K562 (cell line): Measurements from ENCODE around the gene EIPR1. TPM values are rescaled to one million over a fixed set of nuclear protein-coding genes. Genes with fewer than 3 reads are reported as not detected.
A peak's percentile ranks its signal among the peaks of the same experiment; 100 is the strongest.

ENCODE experiments used
- ATAC-seq: fragments of 200-7000 bp; cut with Tn5 transposase; 3 replicates; pipeline ENCODE4 v1.9.1; 2020; ENCODE audit warnings: moderate library complexity
- BruUV-seq: library from RNA; stranded (reverse); fragments of 400-500 nt; replicated peaks from 2 replicates; lab custom pipeline; 2021; lab: Mats Ljungman, UMichigan
- CTCF ChIA-PET: fragments of 300-600 bp; formaldehyde crosslinking; extraction: SDS; loops from one replicate; lab custom pipeline; 2021; ENCODE audit warnings: low intra/inter-chr PET ratio; lab: Yijun Ruan, JAX
- POLR2A ChIA-PET: fragments of 300-600, 350-650 bp; sonication (Branson Sonifier 250); formaldehyde crosslinking; extraction: SDS; loops from one replicate; lab custom pipeline; 2021; ENCODE audit warnings: antibody characterized with exemption, inconsistent platforms; lab: Yijun Ruan, JAX
- DNase-seq, 4 experiments: peaks; one replicate each; pipeline versions ENCODE4 v3.0.0 to v3.0.0-alpha.2; 2011 to 2018; ENCODE audit warnings: low spot score in 3 of 4, mixed read lengths in 3 of 4; ENCODE audit errors: extremely low read depth in 1 of 4
- FAIRE-seq: peaks from 2 replicates; lab custom pipeline; 2011; peaks lifted over from hg19 to GRCh38; lab: Jason Lieb, UNC
- H2AFZ ChIP-seq: 2 replicates; pipeline ENCODE4 v1.6.0; 2011; ENCODE audit warnings: low read depth, low read length, control low read depth, inconsistent platforms
- H3K27ac ChIP-seq: fragments of 200-600 bp; 3 replicates; pipeline ENCODE4 v1.8.0; 2011; ENCODE audit warnings: low read depth, mild to moderate bottlenecking, control low read depth, inconsistent platforms, low read length, moderate library complexity, mixed read lengths; ENCODE audit errors: extremely low read depth
- H3K27me3 ChIP-seq, 2 experiments: fragments of 300-600 bp in 1 of 2; 2 replicates in 1 of 2; 3 replicates in 1 of 2; pipeline versions ENCODE4 v1.6.0 to v1.8.0; 2011; ENCODE audit warnings: inconsistent platforms in 2 of 2, low read length in 2 of 2, mild to moderate bottlenecking in 1 of 2, mixed read lengths in 1 of 2, moderate library complexity in 1 of 2; ENCODE audit not compliant: control insufficient read depth in 2 of 2, insufficient read depth in 2 of 2
- H3K36me3 ChIP-seq: fragments of 300-600 bp; 3 replicates; pipeline ENCODE4 v1.8.0; 2011; ENCODE audit warnings: mild to moderate bottlenecking, low read length, inconsistent platforms; ENCODE audit not compliant: control insufficient read depth, insufficient read depth
- H3K4me1 ChIP-seq, 2 experiments: fragments of 200-600 bp in 1 of 2; replicated peaks in 1 of 2; 2 replicates in 1 of 2; 3 replicates in 1 of 2; pipeline versions ENCODE4 v1.5.1 to v1.8.0; 2011; ENCODE audit warnings: inconsistent platforms in 2 of 2, low read length in 2 of 2, mild to moderate bottlenecking in 1 of 2, mixed read lengths in 1 of 2, moderate library complexity in 1 of 2; ENCODE audit not compliant: control insufficient read depth in 2 of 2, insufficient read depth in 2 of 2
- H3K4me2 ChIP-seq: 2 replicates; pipeline ENCODE4 v1.6.1; 2011; ENCODE audit warnings: low read length, control low read depth, inconsistent platforms, mixed read lengths; ENCODE audit not compliant: insufficient read depth
- H3K4me3 ChIP-seq: fragments of 200-600 bp; sonication (generic), shearing (Covaris generic); 2 replicates; pipeline ENCODE4 v1.5.1; 2016; ENCODE audit warnings: control low read depth, inconsistent platforms
- H3K79me2 ChIP-seq: fragments of 200-600 bp; 3 replicates; pipeline ENCODE4 v1.8.0; 2011; ENCODE audit warnings: low read length, inconsistent platforms; ENCODE audit not compliant: control insufficient read depth, insufficient read depth
- H3K9ac ChIP-seq, 2 experiments: 2 replicates each; pipeline versions ENCODE4 v1.6.0 to v1.6.1; 2011; ENCODE audit warnings: low read depth in 2 of 2, low read length in 2 of 2, control low read depth in 1 of 2, inconsistent platforms in 1 of 2, mild to moderate bottlenecking in 1 of 2, mixed read lengths in 1 of 2; ENCODE audit not compliant: insufficient read depth in 1 of 2
- H3K9me1 ChIP-seq: one replicate; pipeline ENCODE4 v1.6.0; 2011; ENCODE audit warnings: inconsistent platforms, mild to moderate bottlenecking, low read length, moderate library complexity; ENCODE audit not compliant: control insufficient read depth, insufficient read depth
- H3K9me3 ChIP-seq: replicated peaks from 2 replicates; pipeline ENCODE4 v1.5.1; 2011; ENCODE audit warnings: low read depth, low read length, inconsistent platforms; ENCODE audit not compliant: control insufficient read depth, insufficient read depth
- H4K20me1 ChIP-seq: replicated peaks from 2 replicates; pipeline ENCODE4 v1.6.1; 2011; ENCODE audit warnings: low read length, inconsistent platforms, mixed read lengths; ENCODE audit not compliant: control insufficient read depth, insufficient read depth
- ERF ChIP-seq: fragments of 450-650 bp; formaldehyde crosslinking; IDR thresholded peaks from 2 replicates; pipeline ENCODE4 v1.4.0; 2020; ENCODE audit warnings: mild to moderate bottlenecking, mixed read lengths
- HEY1 ChIP-seq: fragments of 250-450 bp; sonication (Bioruptor Pico); IDR thresholded peaks from 2 replicates; pipeline ENCODE4 v1.5.0; 2020; ENCODE audit warnings: mild to moderate bottlenecking, moderate library complexity, borderline replicate concordance
- POLR2G ChIP-seq: fragments of 200-400 bp; formaldehyde crosslinking; IDR thresholded peaks from 2 replicates; pipeline ENCODE4 v1.6.1; 2017; ENCODE audit warnings: low read depth, mild to moderate bottlenecking, antibody characterized with exemption, low read length, moderate library complexity
- SIRT6 ChIP-seq: IDR thresholded peaks from one replicate; pipeline ENCODE4 v1.6.1; 2012; ENCODE audit warnings: low read depth, mild to moderate bottlenecking, control low read depth, inconsistent platforms, low read length, moderate library complexity
- whole genome bisulfite sequencing: fragments of 100-300 bp; shearing (Covaris generic); methylation state at CpG from one replicate; pipeline ENCODE4 v1.1.6; 2016; ENCODE audit warnings: low coverage, mixed read lengths; ENCODE audit not compliant: insufficient coverage; ENCODE audit errors: missing lambda C conversion rate; 5-methylcytosine and 5-hydroxymethylcytosine counted together
- in situ Hi-C: fragments of 300-500 bp; cut with MboI; formaldehyde crosslinking; loops from 4 replicates; pipeline ENCODE4 v1.15.0; 2018; ENCODE audit warnings: inconsistent platforms, mixed read lengths
- intact Hi-C: fragments of 100-400 bp; cut with micrococcal nuclease; formaldehyde crosslinking; loops from 2 replicates; pipeline ENCODE4 v1.14.2; 2022
- polyA plus RNA-seq, 8 experiments: library from polyadenylated mRNA; depleted of rRNA in 4 of 8; stranded (reverse) in 5 of 8; unstranded in 3 of 8; fragments of >200 nt; fragmentation: Nextera tagmentation in 2 of 8; fragmentation: Illumina TruSeq in 1 of 8; extraction: Ambion mirVana in 2 of 8; extraction: Trizol in 1 of 8; gene quantifications; 2 replicates each; pipeline versions ENCODE4 v1.2.1 to v1.2.3, GENCODE V29; 2011 to 2014; ENCODE audit warnings: inconsistent platforms in 1 of 8, missing spikeins in 1 of 8
- total RNA-seq, 7 experiments: library from RNA; depleted of rRNA in 6 of 7; stranded (reverse); fragments of >200 nt in 6 of 7; fragmentation: Illumina TruSeq in 2 of 7; extraction: Trizol in 2 of 7; gene quantifications; 2 replicates each; pipeline versions ENCODE4 v1.2.1 to v1.2.3, GENCODE V29; 2011 to 2021; ENCODE audit warnings: low replicate concordance in 1 of 7
- TF ChIP-seq, protein P1 (sequence below): fragments of 250-450 bp; sonication (Bioruptor Pico); IDR thresholded peaks from 2 replicates; pipeline ENCODE4 v1.4.0; 2020; ENCODE audit warnings: mild to moderate bottlenecking, moderate library complexity
- TF ChIP-seq, protein P2 (sequence below): fragments of 250-450 bp; sonication (Bioruptor Pico); IDR thresholded peaks from 2 replicates; pipeline ENCODE4 v1.5.1; 2021; ENCODE audit warnings: mild to moderate bottlenecking

The EIPR1 gene
- total and polyA plus RNA-seq, 9 of the 15 experiments (the other 6 are each of a cell fraction or from before 2014, with no cell fraction given), result 19.9 to 54.4 (median 35.9) TPM

DNA sequence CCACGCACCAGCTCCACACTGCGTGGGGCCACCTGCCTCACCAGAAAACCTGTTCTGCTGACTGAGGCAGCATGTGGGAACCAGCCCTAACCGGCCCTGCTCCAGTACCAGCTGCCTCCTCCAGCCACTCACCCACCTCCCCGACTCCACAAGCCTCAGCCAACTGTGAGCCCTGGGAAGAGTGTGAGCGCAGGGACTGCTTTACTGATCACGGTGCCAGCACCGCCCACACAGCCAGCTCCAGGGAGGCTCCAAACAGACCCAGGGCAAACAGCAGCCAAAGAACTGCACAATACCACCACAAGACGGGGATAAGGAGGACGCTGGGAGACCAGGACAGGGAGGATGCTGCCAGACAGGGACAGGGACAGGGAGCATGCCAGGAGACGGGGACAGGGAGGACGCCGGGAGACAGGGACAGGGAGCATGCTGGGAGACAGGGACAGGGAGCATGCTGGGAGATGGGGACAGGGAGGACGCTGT, 28.4 kb downstream of the EIPR1 start:
- in situ Hi-C loops, result no loop called here
- TF ChIP-seq, protein P1, sequence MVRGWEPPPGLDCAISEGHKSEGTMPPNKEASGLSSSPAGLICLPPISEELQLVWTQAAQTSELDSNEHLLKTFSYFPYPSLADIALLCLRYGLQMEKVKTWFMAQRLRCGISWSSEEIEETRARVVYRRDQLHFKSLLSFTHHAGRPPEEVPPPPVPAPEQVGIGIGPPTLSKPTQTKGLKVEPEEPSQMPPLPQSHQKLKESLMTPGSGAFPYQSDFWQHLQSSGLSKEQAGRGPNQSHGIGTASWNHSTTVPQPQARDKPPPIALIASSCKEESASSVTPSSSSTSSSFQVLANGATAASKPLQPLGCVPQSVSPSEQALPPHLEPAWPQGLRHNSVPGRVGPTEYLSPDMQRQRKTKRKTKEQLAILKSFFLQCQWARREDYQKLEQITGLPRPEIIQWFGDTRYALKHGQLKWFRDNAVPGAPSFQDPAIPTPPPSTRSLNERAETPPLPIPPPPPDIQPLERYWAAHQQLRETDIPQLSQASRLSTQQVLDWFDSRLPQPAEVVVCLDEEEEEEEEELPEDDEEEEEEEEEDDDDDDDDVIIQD (CRISPR knock-in tag), result no peak
- TF ChIP-seq SIRT6, result no peak
- TF ChIP-seq, protein P2, sequence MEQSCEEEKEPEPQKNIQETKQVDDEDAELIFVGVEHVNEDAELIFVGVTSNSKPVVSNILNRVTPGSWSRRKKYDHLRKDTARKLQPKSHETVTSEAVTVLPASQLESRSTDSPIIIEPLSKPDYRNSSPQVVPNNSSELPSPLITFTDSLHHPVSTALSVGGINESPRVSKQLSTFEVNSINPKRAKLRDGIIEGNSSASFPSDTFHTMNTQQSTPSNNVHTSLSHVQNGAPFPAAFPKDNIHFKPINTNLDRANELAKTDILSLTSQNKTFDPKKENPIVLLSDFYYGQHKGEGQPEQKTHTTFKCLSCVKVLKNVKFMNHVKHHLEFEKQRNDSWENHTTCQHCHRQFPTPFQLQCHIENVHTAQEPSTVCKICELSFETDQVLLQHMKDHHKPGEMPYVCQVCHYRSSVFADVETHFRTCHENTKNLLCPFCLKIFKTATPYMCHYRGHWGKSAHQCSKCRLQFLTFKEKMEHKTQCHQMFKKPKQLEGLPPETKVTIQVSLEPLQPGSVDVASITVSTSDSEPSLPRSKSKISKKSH (CRISPR knock-in tag), result no peak
- no peak for TF ChIP-seq ERF (CRISPR knock-in tag)
- 0 out of 2 replicates have a peak, but pooled peaks have one; percentile 28 for TF ChIP-seq POLR2G
- TF ChIP-seq HEY1 (CRISPR knock-in tag), result no peak
- H3K4me3 ChIP-seq, result no peak overlapping the region

More for the DNA sequence above, 28.4 kb downstream of the EIPR1 start:
- Histone ChIP-seq H3K4me2 (no peak overlapping the region), H2AFZ (no peak overlapping the region), H3K9me3 (peaks cover 4% of the 10 kb centered on the region; the same call in 1 of the 2 replicates), H4K20me1 (no peaks in the 10 kb centered on the region), H3K9me1 (no peaks in the 10 kb centered on the region), H3K36me3 (peaks cover 38% of the 10 kb centered on the region), H3K27me3 (no peaks in the 10 kb centered on the region), H3K79me2 (no peaks in the 10 kb centered on the region), H3K9ac (no peak overlapping the region), H3K4me1 (peaks cover 0 to 4% of the 10 kb centered on the region in 2 experiments; a peak in 1 of 5 replicates), H3K27ac (no peak overlapping the region)
- no peak for ATAC-seq
- no peak for FAIRE-seq
- intact Hi-C loops, result no loop called here
- BruUV-seq, result no TSS peak
- ChIA-PET POLR2A (no interaction called here), CTCF (no interaction called here)
- 96% methylated on average over 9 of the region's 13 CpGs for WGBS
- DNase-seq, result no peak
